ENCODE data around the gene CDC23.
"Not testable (repeated sequence)": the region's sequence is repeated elsewhere in the genome, so short reads cannot be mapped to it uniquely, and the experiment has no call there.

The CDC23 gene

DNA sequence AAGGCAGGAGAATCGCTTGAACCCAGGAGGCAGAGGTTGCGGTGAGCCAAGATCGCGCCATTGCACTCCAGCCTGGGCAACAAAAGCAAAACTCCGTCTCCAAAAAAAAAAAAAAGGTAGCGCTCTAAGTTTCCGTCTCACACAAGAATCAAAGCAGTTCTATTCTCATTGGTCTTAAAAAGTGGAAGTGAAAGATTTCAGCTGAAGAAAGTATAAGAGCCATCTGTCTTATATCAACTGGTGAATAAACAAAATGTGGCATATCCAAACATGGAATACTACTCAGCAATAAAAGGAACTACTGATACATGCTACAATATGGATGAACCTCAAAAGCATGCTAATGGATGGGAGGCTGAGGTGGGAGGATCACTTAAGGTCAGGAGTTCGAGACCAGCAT lies 19.3 kb downstream of the CDC23 start:
- not testable (repeated sequence) for DNase-seq

DNA sequence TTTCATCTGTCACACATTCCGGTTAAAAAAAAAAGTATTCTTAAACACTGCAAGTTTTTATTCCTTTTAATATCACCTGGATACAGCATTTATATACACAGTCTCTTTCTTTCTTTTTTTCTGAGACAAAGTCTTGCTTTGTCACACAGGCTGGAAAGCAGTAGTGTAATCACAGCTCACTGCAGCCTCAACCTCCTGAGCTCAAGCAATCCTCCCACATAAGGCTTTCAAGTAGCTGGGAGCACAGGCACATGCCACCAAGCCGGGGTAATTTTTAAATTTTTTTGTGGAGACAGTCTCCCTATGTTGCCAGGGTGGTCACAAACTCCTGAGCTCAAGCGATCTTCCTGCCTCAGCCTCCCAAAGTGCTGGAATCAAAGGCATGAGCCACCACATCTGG lies 20.3 kb downstream of the CDC23 start:
- no peak for DNase-seq

DNA sequence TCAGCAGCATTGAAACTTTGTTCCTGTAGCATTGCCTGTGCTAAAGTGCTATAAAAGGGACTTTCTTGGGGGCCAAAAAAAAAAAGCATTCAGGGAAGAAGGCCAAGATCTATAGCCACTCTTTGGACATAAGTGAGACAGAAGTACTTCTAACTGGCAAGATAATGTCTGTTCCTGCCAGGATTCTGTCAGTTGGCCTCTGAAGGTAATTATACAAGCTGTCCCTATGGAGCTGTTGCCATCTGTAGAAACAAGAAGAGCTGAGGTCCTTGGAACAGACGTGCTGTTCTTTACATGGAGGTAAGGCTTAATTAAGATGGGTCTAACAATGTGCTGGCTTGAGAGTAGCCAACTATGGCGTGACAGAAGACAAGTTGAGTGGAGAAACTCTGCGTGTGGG lies 24.5 kb downstream of the CDC23 start:
- DNase-seq, result no peak

DNA sequence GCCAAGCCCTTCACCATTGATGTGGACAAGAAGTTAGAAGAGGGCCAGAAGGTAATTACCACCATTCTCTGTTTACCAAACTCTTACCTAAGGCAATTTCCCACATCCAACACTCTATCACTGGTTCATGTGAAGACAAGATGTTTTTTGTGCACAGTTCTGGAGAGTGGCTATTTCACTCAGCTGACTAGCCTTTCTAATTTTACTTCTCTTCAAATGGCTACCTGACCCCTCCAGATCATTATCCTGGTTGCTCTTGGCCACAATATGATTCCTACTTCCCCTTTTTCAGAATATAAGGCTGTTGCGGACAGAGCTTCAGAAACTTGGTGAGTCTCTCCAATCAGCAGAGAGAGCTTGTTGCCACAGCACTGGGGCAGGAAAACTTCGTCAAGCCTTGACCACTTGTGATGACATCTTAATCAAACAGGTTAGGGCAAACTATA lies 27.1 kb downstream of the CDC23 start:
- no peak for DNase-seq

DNA sequence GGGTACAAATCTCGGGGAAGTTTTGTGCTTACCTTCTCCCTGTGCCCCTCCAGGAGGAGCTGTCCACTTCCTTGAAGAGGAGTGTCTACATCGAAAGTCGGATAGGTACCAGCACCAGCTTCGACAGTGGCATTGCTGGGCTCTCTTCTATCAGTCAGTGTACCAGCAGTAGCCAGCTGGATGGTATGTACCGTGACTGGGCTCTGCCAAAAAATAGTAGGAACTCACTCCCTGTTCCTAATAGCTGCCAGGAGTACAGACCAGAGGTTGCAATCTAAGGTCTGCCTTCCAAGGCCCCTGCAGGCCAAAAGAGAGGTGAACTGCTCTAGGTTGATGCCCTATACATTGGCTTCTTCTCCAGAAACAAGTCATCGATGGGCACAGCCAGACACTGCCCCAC lies 30.3 kb downstream of the CDC23 start:
- DNase-seq, result no peak

DNA sequence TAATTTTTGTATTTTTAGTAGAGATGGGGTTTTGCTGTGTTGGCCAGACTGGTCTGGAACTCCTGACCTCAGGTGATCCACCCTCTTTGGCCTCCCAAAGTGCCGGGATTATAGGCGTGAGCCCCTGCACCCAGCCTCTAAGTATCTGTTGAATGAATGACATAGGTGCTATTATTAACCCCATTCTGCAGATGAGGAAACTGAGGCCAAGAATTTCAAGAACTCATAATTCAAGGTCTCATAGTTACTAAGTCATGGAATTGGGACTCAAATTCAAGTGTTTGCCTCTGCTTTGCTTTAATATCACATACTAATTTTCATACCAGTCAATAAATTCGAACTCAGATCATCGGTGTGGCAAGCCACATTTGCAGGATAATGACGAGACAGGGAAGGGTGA lies 32.3 kb downstream of the CDC23 start:
- no peak for DNase-seq

DNA sequence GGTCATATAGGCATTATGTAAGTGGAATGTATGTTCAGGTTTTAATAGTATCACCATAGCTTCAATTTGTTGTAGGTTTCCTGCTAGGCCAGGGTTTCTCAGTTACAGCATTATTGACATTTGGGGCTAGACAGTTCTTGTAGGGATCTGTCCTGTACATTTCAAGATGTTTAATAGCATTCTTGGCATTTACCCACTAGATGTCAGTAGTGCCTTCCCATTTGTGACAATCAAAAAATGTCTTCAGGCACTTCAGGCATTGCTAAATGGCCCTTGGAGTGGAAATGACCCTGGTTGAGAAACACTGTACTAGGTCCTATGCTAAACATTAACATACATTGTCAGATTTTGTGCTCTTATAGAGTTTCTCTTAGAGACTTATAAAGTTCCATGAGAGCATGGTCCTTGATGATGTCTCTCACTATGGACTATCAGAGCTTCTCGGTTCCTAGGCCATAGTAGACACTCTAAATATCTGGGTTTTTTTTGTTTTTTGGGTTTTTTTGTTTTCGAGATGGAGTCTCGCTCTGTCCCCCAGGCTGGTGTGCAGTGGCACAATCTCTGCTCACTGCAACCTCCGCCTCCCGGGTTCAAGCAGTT lies 32.8 kb downstream of the CDC23 start:
- DNase-seq, result peak; percentile 80

DNA sequence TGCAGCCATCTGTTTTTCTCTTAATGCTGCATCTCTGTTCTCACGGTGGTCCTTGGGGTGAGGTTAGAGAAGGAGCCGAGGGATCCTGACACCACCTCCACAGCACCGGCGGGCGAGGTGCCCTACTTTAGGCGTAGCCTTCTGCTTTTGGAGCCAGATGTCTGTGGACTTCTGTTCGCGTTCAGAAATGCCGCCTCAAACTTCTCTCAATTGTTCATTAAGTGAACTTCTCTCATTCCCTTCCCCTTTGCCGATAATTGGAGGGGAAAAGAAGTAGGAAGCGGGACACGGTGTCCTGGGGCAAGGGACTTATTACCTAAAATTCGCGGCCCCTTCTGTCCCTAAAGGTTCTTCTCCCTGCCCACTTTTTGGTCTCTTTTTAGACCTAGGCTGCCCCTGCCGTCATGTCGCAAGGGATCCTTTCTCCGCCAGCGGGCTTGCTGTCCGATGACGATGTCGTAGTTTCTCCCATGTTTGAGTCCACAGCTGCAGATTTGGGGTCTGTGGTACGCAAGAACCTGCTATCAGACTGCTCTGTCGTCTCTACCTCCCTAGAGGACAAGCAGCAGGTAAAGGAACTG lies 33.8 kb downstream of the CDC23 start:
- peak; percentile 18 for DNase-seq

DNA sequence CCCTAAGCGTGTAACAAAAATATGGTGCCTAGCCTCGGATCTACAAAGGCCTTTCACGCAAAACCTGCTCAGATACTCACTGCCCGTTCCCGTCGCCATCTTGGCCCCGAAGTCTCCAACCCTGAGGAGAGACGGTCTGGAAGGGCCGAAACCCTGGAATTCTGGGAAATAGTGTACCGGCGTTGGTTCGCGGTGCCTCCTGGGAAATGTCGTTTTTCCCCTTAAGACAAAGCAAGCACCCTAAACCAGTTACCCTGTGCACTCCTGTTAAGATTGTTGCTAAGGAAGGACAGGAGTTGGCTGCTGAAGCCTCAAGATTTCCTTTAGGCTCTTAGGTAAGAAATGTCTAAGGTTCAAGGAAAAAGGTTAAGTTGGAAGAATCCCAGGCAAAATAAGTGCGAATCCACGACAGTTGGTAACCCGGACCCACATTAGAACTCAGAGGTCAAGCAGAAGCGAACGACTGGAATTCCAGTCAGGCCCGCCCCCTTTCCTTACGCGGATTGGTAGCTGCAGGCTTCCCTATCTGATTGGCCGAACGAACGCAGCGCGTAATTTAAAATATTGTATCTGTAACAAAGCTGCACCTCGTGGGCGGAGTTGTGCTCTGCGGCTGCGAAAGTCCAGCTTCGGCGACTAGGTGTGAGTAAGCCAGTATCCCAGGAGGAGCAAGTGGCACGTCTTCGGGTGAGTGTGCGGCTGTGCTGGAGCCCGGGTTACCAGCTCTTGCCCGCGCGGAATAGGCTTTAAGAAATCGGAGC lies 34.4 kb downstream of the CDC23 start, which contains the start of the genes BRD8 and KIF20A:
Gene BRD8 (minus strand): TSS at position 115 of the 761 bp plus-strand sequence. CDS start 16 bp downstream, at position 99.
Gene KIF20A (plus strand): TSS at position 597 of the 761 bp plus-strand sequence. CDS start 569 bp downstream, outside the sequence.
- peak; percentile 98 for DNase-seq

DNA sequence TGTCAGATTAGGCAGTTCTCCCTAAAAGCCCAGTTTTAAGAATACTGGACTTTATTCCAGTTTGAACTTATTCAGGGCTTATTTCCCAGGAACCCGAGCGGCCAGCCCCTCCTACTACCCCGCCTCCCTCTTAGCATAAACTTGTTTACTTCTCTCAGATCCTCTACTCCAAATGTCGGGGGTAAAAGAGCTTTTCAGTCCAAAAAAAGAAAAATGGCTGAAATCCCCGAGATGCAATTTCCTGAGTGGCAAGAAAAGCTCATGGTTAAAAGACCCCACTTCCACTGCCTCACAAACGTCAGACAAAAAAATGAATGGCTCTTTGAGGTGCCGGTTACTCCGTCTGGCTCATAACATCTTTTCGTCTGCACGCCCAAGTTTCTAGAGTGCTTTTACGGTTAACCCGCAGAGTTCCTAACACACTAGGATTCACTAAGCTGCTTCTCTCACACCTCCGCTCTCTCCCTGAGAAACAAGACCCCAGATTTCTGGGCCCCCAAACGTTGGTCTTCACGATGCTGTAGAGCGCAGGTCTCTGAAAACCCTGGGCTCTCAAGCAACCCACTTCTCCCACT lies 35.1 kb downstream of the CDC23 start:
- DNase-seq, result peak; percentile 37

DNA sequence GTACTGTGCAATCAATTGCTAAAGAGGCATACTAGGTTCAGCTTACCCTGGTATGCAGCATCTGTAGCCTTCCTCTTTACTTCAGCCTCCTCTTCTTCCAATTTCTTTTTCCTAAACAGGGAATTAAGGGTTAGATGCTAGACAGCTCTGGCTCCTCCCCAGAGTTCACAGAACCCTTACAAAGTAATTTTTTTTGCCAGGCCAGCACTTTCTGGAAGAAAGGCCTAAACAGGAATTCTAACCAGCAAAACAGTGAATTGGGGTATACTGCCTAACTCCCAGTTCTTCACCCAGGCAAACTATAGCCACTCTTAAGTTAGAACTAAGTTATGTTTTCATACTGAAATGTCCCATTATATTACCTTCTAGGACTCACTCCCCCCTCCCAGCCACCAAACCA lies 42.8 kb downstream of the CDC23 start:
- no peak for DNase-seq

DNA sequence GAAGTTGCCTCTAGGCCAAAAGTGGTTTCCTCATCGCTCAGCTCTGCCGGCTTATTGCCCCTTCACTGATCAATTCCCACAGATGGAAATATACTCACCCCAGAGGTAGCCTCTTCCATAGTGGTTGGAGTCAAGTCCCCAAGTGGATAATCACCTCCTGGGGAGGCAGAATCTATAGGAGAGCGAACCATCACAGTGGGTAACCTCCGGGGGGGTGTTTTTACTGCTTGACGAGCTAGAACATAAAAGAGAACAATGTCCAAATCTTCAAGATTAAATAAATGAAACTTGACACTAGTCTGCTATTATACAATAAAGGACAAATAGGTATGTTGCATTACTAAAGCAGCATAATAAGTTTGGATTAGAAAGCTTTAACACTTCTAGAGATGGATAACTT lies 44.0 kb downstream of the CDC23 start:
- DNase-seq, result no peak

DNA sequence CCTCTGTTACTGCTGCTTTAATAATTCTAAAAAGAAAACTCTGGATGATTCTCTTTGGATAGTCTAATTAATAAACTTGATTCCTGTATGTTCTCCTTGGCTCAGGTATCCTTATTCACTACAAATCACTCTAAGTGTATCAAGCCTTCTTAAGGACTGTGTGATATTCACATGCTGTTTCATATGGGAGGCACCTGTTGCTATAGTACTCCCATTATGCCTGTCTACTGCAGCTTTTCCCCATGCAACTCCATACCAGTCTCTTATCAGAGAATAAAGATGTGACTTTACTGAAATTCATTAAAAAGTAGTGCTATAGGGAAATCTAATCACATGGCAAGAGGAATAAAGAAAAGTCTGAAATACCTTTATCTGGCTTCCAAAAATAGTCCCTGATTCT lies 49.4 kb downstream of the CDC23 start:
- DNase-seq, result no peak

DNA sequence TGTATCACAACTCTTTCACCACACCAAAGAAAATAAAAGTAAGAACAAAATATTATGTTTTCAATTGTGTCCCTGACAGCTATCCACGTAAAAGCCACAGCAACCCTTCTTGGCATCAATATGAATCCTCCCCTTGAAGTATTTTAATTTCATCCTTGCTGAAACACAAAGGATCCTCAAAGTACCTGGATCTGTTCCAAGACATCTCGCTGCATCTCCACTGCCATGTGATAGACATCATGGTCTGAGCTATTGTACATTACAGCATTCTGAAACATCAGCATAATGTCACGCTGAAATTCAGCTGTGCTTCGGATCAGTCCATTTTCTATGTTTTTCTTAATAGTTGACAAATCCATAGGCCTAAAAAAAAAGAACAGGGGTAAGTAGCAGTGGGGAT lies 52.4 kb downstream of the CDC23 start:
- DNase-seq, result no peak

DNA sequence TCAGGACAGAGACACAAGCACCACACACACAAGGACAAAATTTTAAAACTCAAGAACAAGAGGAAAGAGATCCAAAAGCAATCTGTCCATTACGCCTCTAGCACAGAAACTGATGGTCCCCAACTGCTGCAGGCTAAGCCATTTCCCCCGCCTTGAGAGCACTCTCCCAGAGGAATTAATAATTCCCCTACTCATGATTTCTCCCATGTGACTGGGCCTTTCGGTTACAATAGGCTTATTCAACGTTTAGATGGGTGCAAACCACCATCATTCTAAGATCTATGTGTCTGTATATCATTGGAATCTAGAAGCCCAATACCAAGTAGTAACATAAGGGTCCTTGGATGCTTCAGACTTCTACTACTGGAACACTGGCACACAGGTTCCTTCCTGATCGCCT lies 53.5 kb downstream of the CDC23 start:
- DNase-seq, result no peak

DNA sequence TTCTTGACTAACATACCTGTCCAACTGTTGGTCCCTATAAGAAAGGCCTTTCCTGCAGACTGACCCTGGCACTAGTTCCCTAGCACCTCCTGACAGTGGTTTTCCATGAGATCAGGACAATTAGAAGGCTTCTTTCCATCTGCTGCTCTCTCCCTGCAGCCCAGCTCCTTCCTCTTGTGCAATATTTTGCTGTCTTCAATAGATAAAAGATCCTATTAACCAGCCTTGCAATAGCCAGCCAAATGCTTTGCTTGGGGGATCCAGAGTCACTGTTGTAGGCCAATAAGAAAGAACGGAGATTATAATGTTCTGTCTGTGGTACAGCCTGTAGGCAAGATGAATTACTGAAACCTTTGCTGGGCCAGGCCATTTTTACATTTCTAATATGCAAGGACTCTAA lies 55.5 kb downstream of the CDC23 start:
- DNase-seq, result no peak

DNA sequence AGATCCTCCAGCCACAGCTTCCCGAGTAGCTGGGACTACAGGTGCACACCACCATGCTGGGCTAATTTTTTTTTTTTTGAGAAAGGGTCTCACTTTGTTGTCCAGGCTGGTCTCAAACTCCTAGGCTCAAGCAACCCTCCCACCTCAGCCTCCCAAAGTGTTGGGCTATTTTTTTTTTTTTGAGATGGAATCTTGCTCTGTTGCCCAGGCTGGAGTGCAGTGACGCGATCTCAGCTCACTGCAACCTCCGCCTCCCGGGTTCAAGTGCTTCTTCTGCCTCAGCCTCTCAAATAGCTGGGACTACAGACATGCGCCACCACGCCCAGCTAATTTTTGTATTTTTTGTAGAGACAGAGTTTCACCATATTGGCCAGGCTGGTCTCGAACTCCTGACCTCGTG lies 57.1 kb downstream of the CDC23 start:
- not testable (repeated sequence) for DNase-seq

DNA sequence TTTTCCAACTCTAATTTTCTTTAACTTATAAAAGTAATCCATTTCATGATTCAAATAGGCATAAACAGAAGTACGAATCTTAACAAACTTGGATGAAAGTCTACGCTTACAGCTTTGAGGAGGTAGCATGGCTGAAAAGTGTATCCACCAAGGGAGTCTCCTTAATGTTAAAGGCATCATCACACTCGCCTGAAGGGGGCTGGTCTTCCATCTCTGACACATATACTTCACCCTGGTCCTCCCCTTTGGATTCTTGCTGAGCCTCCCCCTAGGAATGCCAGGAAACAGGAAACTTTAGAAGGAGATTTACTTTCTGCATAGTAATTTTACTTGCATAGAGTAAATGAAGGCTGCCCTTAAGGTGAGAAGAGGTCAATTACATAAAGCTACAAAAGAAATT lies 63.6 kb downstream of the CDC23 start:
- DNase-seq, result peak; percentile 55

DNA sequence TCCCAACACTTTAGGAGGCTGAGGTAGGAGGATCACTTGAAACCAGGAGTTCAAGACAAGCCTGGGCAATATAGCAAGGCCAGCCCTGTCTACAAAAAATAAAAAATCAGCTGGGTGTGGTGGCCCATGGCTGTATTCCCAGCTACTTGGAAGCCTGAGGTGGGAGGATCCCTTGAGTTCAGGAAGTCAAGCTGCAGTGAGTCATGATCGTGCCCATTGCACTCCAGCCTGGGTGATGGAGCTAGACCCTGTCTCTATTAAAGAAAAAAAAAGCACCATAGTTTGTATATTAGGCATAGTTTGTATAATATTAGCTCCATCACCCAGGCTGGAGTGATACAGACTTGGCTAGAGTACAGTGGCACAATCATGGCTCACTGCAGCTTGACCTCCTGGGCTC lies 64.3 kb downstream of the CDC23 start:
- DNase-seq, result peak; percentile 87

DNA sequence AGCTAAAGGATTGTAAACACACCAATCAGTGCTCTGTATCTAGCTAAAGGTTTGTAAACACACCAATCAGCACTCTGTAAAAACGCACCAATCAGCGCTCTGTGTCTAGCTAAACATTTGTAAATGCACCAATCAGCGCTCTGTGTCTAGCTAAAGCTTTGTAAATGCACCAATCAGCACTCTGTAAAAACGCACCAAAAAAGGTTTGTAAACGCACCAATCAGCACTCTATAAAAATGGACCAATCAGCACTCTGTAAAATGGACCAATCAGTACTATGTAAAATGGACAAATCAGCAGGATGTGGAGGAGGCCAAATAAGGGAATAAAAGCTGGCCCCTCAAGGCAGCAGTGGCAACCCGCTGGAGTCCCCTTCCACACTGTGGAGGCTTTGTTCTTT lies 69.5 kb downstream of the CDC23 start:
- not testable (repeated sequence) for DNase-seq

DNA sequence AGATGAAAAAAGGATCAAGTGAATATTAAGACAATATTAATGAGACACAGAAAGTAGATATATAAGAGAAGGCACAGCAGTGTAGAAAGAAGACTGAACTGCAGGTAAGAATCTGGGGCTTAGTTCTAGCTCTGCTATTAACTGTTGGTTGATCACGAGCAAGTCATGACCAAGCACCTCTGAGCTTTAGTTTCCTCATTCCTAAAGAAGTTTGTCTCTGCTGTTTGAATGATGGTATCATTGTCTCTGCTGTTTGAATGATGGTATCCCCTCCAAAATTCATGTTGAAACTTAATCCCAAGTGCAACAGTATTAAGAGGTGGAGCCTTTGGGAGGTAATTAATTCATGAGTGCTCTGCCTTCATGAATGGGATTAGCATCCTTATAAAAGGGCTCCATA lies 71.4 kb downstream of the CDC23 start:
- no peak for DNase-seq

DNA sequence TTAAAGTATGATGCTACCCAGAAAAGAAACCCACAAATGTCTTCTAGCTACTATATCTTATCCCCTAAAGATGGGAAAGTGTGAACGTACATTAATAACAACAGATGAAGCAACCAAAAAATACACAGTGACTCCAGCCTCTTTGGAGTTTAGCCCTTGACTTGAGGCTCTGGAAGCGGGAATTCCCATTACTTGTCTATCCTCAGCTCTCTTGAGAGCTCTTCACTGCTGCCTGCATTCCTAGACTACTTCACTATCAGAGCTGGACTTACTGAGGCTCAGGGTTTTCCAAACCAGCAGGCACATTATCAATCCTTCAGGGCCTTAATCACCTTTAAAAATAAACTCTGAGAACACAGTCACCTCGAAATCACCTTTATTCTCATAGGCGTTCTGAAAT lies 72.9 kb downstream of the CDC23 start:
- no peak for DNase-seq

DNA sequence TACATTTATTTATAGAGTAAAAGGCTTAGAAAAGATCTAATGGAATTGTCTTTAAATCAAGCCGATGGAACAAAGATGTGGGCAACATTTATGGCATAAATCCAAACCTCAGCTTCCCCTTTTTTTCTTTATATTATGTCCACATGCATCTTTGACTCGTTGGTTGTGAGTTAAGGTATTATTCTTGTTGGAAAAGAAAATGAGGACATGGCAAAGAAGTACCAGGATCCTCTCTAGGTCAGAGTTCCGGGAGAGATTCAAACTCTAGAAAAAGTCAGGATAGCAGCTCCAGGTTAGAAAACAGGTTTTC lies 73.4 kb downstream of the CDC23 start:
- DNase-seq, result no peak

Data from EL (cell line).